ENCODE results near the gene HOXA4. TPM values are rescaled to one million over a fixed set of nuclear protein-coding genes. Genes with fewer than 3 reads are reported as not detected.
A peak's percentile ranks its signal among the peaks of the same experiment; 100 is the strongest.

The HOXA4 gene
- not detected for total RNA-seq (ENCODE audit: unreplicated experiment)
- long read RNA-seq, result 0 reads

DNA sequence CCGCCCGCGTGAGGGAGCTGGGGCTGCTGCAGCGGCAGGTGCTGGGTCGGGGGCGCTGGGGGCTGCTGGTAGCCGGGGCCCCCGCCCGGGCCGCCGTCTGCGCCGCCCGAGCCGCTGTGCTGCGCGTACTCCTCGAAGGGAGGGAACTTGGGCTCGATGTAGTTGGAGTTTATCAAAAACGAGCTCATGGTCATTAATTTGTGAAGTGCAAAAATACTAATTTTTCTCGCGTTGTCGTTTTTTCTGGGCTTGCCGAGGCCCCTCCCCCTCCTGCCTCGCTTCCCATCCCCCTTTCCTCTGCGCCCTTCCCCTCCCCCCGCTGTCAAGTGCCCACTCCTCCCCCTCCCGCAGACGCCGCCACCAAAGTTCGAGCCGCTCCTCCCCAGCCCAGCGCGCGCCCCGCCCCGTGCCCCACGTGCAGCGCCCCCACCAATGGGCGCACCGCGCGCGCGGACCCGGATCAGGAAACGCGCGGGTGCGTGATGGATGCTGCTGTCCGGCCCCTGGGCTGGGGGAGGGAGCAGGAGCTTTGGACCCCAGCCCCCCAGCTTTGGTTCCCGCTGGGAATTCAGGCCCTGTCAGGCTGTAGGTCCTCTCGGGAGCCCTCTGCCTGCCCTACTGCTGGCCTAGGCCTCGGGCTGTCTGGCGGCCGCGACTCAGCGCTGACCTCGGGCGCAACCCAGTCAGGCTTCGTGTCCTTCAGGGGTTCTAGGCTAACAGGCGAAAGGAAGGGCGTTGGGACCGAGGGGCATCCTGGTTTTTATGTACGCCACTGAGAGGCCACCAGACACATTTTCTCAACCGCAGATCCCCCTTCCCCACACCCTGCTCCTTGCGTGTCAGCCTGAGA lies at the start of gene HOXA4:
HOXA4 (minus strand) TSS at position 218 of the 850 bp plus-strand sequence; CDS start at position 194, 24 bp downstream.
- H3K27me3 Mint-ChIP-seq (ENCODE audit: unreplicated experiment), result peaks cover 32% of the 10 kb centered on the region
- TF ChIP-seq, protein P1, sequence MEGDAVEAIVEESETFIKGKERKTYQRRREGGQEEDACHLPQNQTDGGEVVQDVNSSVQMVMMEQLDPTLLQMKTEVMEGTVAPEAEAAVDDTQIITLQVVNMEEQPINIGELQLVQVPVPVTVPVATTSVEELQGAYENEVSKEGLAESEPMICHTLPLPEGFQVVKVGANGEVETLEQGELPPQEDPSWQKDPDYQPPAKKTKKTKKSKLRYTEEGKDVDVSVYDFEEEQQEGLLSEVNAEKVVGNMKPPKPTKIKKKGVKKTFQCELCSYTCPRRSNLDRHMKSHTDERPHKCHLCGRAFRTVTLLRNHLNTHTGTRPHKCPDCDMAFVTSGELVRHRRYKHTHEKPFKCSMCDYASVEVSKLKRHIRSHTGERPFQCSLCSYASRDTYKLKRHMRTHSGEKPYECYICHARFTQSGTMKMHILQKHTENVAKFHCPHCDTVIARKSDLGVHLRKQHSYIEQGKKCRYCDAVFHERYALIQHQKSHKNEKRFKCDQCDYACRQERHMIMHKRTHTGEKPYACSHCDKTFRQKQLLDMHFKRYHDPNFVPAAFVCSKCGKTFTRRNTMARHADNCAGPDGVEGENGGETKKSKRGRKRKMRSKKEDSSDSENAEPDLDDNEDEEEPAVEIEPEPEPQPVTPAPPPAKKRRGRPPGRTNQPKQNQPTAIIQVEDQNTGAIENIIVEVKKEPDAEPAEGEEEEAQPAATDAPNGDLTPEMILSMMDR (IDR thresholded peaks at IDR 0.05; ENCODE audit: partially characterized antibody, unreplicated experiment), result no peak
- no peak within 1 kb of the TSS for H3K27ac Mint-ChIP-seq (ENCODE audit: unreplicated experiment)
- no peaks in the 10 kb centered on the region for H3K4me1 Mint-ChIP-seq (ENCODE audit: low read depth, unreplicated experiment)
- H3K4me3 Mint-ChIP-seq (ENCODE audit: unreplicated experiment), result peak within 1 kb of the TSS; percentile 69
- no peaks in the 10 kb centered on the region for H3K36me3 Mint-ChIP-seq (ENCODE audit: unreplicated experiment)
- peak; percentile 81 for DNase-seq
- peaks cover 3% of the 10 kb centered on the region for H3K9me3 Mint-ChIP-seq (ENCODE audit: unreplicated experiment)

DNA sequence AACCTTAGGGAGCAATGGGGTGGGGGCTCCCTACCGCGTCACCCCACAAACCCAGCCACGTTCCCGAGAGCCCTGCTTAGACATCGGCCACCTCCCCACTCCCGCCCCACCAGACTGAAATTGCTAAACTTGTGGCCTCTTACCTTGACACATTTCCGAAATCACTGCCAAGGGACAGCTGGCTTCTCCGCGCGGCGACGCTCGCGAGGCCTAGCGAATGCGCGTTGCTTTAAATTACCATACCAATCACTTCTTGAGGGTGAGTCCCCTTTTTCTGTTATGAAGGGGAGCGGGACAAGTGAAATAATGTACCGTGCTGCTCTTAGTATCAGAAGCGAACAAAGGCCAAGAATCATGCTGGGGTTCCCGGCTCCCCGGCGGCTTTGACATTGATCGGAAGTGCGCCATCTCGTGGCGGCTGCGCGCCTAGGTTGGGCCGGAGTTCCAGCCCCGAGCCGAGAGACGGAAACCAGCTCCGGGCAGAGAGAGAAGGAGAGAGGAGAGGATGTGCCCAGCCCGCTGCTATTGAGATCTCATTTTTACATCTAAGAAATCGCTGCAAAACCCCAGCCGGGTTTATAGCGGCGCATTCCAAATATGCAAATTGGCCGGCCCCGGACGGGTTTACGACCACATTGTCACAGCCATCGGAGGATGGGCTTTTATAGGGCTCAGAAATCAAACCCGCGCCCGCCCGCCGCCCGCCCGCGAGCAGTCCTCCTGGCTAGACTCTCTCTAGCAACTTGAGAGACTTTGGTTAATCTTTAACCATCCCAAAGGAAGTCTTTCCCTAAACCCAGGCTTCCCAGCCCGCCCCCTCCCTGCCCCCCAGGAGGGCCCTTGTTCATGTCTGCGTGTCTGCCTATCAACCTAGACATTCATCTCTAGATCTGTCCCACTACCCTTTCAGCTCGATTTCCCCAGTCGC lies 49.2 kb upstream of the HOXA4 start:
- DNase-seq, result peak; percentile 81
- Mint-ChIP-seq H3K9me3 (ENCODE audit: unreplicated experiment) (peaks cover 10% of the 10 kb centered on the region), H3K27me3 (ENCODE audit: unreplicated experiment) (peaks cover 47% of the 10 kb centered on the region), H3K27ac (ENCODE audit: unreplicated experiment) (no peak overlapping the region), H3K4me3 (ENCODE audit: unreplicated experiment) (peak overlapping the region; percentile 67), H3K36me3 (ENCODE audit: unreplicated experiment) (no peaks in the 10 kb centered on the region), H3K4me1 (ENCODE audit: low read depth, unreplicated experiment) (no peaks in the 10 kb centered on the region)
- TF ChIP-seq, protein P1 (IDR thresholded peaks at IDR 0.05; ENCODE audit: partially characterized antibody, unreplicated experiment), result peak; percentile 89

DNA sequence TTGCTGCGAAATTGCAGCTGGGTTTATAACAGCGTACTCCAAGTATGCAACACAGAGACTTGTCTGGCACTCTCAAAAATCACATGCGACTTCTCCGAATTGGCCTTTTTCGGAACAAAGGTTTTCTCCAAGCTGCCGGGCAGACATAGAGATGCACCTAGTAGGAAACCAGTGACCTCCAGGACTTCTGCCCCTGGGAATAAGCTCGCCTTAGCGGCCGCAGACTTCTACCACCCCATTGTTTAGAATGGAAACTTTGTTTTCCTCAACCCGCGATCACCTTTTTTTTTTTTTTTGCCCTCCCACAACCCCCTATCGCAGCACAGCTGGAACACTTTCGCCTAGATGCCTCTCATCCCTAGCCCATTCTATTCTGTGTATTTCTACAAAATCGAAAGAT lies 48.5 kb upstream of the HOXA4 start:
- no peak overlapping the region for H3K27ac Mint-ChIP-seq (ENCODE audit: unreplicated experiment)
- TF ChIP-seq, protein P1 (IDR thresholded peaks at IDR 0.05; ENCODE audit: partially characterized antibody, unreplicated experiment), result no peak
- H3K4me1 Mint-ChIP-seq (ENCODE audit: low read depth, unreplicated experiment), result no peaks in the 10 kb centered on the region
- H3K27me3 Mint-ChIP-seq (ENCODE audit: unreplicated experiment), result peaks cover 47% of the 10 kb centered on the region
- peaks cover 8% of the 10 kb centered on the region for H3K9me3 Mint-ChIP-seq (ENCODE audit: unreplicated experiment)
- no peaks in the 10 kb centered on the region for H3K36me3 Mint-ChIP-seq (ENCODE audit: unreplicated experiment)
- DNase-seq, result no peak
- H3K4me3 Mint-ChIP-seq (ENCODE audit: unreplicated experiment), result no peak overlapping the region

DNA sequence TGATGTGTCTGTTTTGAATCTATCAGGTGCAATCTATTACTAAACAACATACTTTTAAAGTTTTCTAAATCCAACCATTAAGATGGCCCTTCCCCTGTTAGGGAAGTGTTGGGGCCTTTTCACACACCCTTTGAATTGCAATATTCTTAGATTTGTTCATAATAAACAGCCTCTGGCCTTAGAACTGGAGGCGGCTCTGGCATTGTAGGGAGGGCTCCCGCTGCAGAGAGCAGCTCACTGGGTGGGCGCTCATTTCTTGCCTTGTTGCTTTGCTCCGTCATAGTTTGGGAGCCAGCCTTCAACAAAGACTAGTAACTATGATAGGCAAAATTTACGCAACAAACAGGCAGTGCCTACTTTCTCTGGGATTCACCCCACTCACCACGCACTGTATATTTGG lies 47.8 kb upstream of the HOXA4 start:
- TF ChIP-seq, protein P1 (IDR thresholded peaks at IDR 0.05; ENCODE audit: partially characterized antibody, unreplicated experiment), result no peak
- Mint-ChIP-seq H3K9me3 (ENCODE audit: unreplicated experiment) (peaks cover 8% of the 10 kb centered on the region), H3K27ac (ENCODE audit: unreplicated experiment) (no peak overlapping the region), H3K4me1 (ENCODE audit: low read depth, unreplicated experiment) (no peaks in the 10 kb centered on the region), H3K27me3 (ENCODE audit: unreplicated experiment) (peaks cover 44% of the 10 kb centered on the region), H3K36me3 (ENCODE audit: unreplicated experiment) (no peaks in the 10 kb centered on the region), H3K4me3 (ENCODE audit: unreplicated experiment) (no peak overlapping the region)
- no peak for DNase-seq
